ENCODE results near the gene ACSF2. TPM values are rescaled to one million over a fixed set of nuclear protein-coding genes. Genes with fewer than 3 reads are reported as not detected.
"Not testable (repeated sequence)": the region's sequence is repeated elsewhere in the genome, so short reads cannot be mapped to it uniquely, and the experiment has no call there.

The ACSF2 gene
- total RNA-seq, 1 experiment from 2014 or later = 17.2 TPM

DNA sequence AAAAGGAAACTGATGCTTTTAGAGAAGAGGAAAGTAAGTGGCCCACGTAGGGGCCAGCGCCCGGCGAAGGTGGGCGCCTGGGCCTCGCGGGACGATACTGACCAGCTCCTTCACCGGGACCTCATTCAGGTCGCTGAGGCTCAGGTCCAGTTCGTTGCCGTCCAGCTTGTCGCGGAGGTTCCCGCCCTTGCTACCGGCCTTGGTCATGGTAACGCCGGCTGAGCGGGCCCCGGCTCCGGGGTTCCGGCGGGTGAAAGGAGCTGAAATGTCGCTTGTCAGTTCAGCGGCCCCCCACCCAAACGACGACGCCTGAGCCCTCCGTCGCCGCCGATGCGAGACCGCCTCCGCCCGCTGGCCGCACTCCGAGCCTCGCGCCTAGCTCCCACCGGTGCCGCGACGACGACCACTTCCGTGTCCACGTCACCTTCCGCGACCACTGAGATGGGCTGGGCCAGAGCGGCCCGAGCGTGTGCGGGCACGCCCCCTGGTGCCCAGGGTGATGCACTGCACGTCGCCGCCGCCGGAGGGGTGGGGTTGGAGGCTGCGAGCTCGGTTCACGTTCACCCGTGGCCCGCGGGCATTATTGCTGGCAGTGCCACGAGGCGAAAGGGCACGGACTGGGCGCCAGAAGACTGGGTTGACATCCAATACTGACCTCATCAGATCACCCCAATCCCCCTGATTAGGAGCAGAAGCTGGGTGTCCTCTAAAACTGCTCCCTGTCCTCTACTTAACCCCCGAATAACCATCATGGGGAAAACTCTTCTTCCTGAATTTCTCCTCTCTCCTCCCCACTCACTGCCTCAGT is 28.7 kb upstream of the ACSF2 start, which contains the start of gene LRRC59:
TSS of gene LRRC59 (minus strand) at position 413 of the 808 bp plus-strand sequence. CDS start at position 207, 206 bp downstream.
- peak; percentile 98 for TF ChIP-seq SIN3A (IDR thresholded peaks at IDR 0.05; ENCODE audit: borderline replicate concordance, insufficient read depth, low read depth, low read length)
- TF ChIP-seq, protein P1, sequence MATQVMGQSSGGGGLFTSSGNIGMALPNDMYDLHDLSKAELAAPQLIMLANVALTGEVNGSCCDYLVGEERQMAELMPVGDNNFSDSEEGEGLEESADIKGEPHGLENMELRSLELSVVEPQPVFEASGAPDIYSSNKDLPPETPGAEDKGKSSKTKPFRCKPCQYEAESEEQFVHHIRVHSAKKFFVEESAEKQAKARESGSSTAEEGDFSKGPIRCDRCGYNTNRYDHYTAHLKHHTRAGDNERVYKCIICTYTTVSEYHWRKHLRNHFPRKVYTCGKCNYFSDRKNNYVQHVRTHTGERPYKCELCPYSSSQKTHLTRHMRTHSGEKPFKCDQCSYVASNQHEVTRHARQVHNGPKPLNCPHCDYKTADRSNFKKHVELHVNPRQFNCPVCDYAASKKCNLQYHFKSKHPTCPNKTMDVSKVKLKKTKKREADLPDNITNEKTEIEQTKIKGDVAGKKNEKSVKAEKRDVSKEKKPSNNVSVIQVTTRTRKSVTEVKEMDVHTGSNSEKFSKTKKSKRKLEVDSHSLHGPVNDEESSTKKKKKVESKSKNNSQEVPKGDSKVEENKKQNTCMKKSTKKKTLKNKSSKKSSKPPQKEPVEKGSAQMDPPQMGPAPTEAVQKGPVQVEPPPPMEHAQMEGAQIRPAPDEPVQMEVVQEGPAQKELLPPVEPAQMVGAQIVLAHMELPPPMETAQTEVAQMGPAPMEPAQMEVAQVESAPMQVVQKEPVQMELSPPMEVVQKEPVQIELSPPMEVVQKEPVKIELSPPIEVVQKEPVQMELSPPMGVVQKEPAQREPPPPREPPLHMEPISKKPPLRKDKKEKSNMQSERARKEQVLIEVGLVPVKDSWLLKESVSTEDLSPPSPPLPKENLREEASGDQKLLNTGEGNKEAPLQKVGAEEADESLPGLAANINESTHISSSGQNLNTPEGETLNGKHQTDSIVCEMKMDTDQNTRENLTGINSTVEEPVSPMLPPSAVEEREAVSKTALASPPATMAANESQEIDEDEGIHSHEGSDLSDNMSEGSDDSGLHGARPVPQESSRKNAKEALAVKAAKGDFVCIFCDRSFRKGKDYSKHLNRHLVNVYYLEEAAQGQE (IDR thresholded peaks at IDR 0.05; ENCODE audit: insufficient read depth in 1 of 2, low read depth in 2 of 2, low read length in 1 of 2) = peak in 1 of 2 experiments; percentile 77; a peak in 2 of 4 replicates
- TF ChIP-seq, protein P2, sequence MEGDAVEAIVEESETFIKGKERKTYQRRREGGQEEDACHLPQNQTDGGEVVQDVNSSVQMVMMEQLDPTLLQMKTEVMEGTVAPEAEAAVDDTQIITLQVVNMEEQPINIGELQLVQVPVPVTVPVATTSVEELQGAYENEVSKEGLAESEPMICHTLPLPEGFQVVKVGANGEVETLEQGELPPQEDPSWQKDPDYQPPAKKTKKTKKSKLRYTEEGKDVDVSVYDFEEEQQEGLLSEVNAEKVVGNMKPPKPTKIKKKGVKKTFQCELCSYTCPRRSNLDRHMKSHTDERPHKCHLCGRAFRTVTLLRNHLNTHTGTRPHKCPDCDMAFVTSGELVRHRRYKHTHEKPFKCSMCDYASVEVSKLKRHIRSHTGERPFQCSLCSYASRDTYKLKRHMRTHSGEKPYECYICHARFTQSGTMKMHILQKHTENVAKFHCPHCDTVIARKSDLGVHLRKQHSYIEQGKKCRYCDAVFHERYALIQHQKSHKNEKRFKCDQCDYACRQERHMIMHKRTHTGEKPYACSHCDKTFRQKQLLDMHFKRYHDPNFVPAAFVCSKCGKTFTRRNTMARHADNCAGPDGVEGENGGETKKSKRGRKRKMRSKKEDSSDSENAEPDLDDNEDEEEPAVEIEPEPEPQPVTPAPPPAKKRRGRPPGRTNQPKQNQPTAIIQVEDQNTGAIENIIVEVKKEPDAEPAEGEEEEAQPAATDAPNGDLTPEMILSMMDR (IDR thresholded peaks at IDR 0.05) = peak; percentile 99
- no peak for TF ChIP-seq TCF7L2 (IDR thresholded peaks at IDR 0.05; ENCODE audit: low read depth, low read length)
- TF ChIP-seq POLR2AphosphoS5 (IDR thresholded peaks at IDR 0.05; ENCODE audit: low read depth, low read length) = peak; percentile 96
- DNase-seq (ENCODE audit: low read depth, low spot score) (peak; percentile 57), ATAC-seq (peak; percentile 96)
- H3K27ac ChIP-seq (ENCODE audit: low read length) = peak within 1 kb of the TSS; percentile 95
- intact Hi-C loops (cut with micrococcal nuclease; ENCODE audit: unreplicated experiment) = no loop called here
- ChIA-PET POLR2A (interaction anchor here (0.6 kb wide), 1 partner anchor 107 kb away, joined by 5 read pairs; no protein-coding TSS in a partner anchor), CTCF (interaction anchor here (0.5 to 2.7 kb wide), 13 partner anchors 9 to 312 kb away, joined by 3 to 21 read pairs (median 3); partner anchors contain the start of gene RSAD1)
- H3K27me3 ChIP-seq (ENCODE audit: control insufficient read depth, insufficient read depth, low read length) = no peaks in the 10 kb centered on the region
- peaks cover 40% of the 10 kb centered on the region for H3K36me3 ChIP-seq (ENCODE audit: control insufficient read depth, insufficient read depth, low read length)
- H3K4me3 ChIP-seq (ENCODE audit: low read depth in 2 of 2, low read length in 2 of 2) = peak within 1 kb of the TSS; percentile 87 to 100
- H3K9me3 ChIP-seq (ENCODE audit: control insufficient read depth, insufficient read depth, low read depth, low read length) = no peaks in the 10 kb centered on the region
- no TSS peak for BruUV-seq (replicated peaks)
- H3K4me1 ChIP-seq (ENCODE audit: control insufficient read depth, insufficient read depth, low read length) = peaks cover 14% of the 10 kb centered on the region; the same call in 1 of the 2 replicates
- in situ Hi-C loops (cut with HindIII; ENCODE audit: low pct_unique_long_range_greater_than_20kb, low sequenced_read_pairs) = no loop called here

DNA sequence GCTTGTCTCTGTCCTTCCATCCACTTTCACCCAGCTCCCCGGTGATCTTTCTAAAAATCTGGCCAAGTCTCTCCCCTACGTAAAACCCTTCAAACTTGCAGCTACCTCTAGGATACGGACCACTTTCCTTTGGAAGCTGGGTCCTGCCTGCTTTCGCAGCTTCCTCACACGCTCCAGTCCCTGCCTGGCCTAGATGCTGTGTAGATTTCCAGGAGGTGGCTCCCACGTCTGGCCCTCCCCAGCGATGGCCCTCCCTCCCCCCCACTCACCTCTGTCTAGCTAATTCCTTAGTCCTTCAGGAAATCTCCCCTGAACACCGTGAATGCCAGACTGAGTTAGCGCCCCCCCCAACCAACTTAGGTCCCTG is 28.1 kb upstream of the ACSF2 start:
- Histone ChIP-seq H3K4me1 (ENCODE audit: control insufficient read depth, insufficient read depth, low read length) (peaks cover 14% of the 10 kb centered on the region; the same call in 1 of the 2 replicates), H3K4me3 (ENCODE audit: low read depth in 2 of 2, low read length in 2 of 2) (peak overlapping the region; percentile 87 to 100), H3K9me3 (ENCODE audit: control insufficient read depth, insufficient read depth, low read depth, low read length) (no peaks in the 10 kb centered on the region), H3K27me3 (ENCODE audit: control insufficient read depth, insufficient read depth, low read length) (no peaks in the 10 kb centered on the region), H3K36me3 (ENCODE audit: control insufficient read depth, insufficient read depth, low read length) (peaks cover 34% of the 10 kb centered on the region), H3K27ac (ENCODE audit: low read length) (peak overlapping the region; percentile 95)
- BruUV-seq (replicated peaks) = no TSS peak
- intact Hi-C loops (cut with micrococcal nuclease; ENCODE audit: unreplicated experiment) = no loop called here
- in situ Hi-C loops (cut with HindIII; ENCODE audit: low pct_unique_long_range_greater_than_20kb, low sequenced_read_pairs) = no loop called here
- TF ChIP-seq POLR2AphosphoS5 (IDR thresholded peaks at IDR 0.05; ENCODE audit: low read depth, low read length) (no peak), SIN3A (IDR thresholded peaks at IDR 0.05; ENCODE audit: borderline replicate concordance, insufficient read depth, low read depth, low read length) (no peak), TCF7L2 (IDR thresholded peaks at IDR 0.05; ENCODE audit: low read depth, low read length) (no peak)
- TF ChIP-seq, protein P2 (IDR thresholded peaks at IDR 0.05) = no peak
- TF ChIP-seq, protein P1 (IDR thresholded peaks at IDR 0.05; ENCODE audit: insufficient read depth in 1 of 2, low read depth in 2 of 2, low read length in 1 of 2) = no peak
- DNase-seq (ENCODE audit: low read depth, low spot score) = no peak
- ChIA-PET POLR2A (no interaction called here), CTCF (interaction anchor here (0.7 to 2.7 kb wide), 6 partner anchors 17 to 129 kb away, joined by 3 to 21 read pairs (median 4); partner anchors contain the start of gene RSAD1)
- ATAC-seq = peak; percentile 17

DNA sequence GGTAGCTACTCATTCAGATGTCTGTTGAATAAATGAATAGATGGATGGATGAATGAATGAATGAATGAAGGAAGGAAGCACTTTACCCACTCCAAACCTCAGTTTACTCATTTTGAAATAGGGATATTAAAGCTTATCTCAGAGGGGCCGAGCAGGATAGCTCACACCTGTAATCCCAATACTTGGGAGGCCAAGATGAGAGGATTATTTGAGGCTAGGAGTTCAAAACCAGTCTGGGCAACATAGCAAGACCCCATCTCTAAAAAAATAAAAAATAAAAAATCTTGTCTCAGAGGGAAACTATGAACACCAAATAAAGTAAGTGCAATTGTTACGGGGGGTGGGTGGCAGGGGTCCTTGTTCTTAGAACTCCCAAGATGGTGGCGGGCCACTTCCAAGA is 27.3 kb upstream of the ACSF2 start:
- H3K27ac ChIP-seq (ENCODE audit: low read length); ATAC-seq; H3K27me3 ChIP-seq (ENCODE audit: control insufficient read depth, insufficient read depth, low read length); intact Hi-C loops (cut with micrococcal nuclease; ENCODE audit: unreplicated experiment); H3K9me3 ChIP-seq (ENCODE audit: control insufficient read depth, insufficient read depth, low read depth, low read length); in situ Hi-C loops (cut with HindIII; ENCODE audit: low pct_unique_long_range_greater_than_20kb, low sequenced_read_pairs); BruUV-seq (replicated peaks); H3K4me3 ChIP-seq (ENCODE audit: low read depth in 2 of 2, low read length in 2 of 2); POLR2A ChIA-PET; DNase-seq (ENCODE audit: low read depth, low spot score): not testable (repeated sequence)
- Histone ChIP-seq H3K4me1 (ENCODE audit: control insufficient read depth, insufficient read depth, low read length) (peaks cover 14% of the 10 kb centered on the region; the same call in 1 of the 2 replicates), H3K36me3 (ENCODE audit: control insufficient read depth, insufficient read depth, low read length) (peaks cover 26% of the 10 kb centered on the region)
- CTCF ChIA-PET = interaction anchor here (2.7 kb wide), 1 partner anchor 37 kb away, joined by 21 read pairs; no protein-coding TSS in a partner anchor

All from Panc1 (cell line).